Measurements from ENCODE around the gene MAP4. TPM values are rescaled to one million over a fixed set of nuclear protein-coding genes. Genes with fewer than 3 reads are reported as not detected.
A peak's percentile ranks its signal among the peaks of the same experiment; 100 is the strongest.

Gene MAP4
- total and polyA plus RNA-seq, 2 donors (not counting 3 experiments of a cell fraction or from before 2014, with no cell fraction given) = 121 to 290 TPM

- Histone ChIP-seq H3K27me3 (ENCODE audit: control insufficient read depth in 2 of 2, insufficient read depth in 2 of 2, low read length in 2 of 2) (no peaks in the 10 kb centered on the region), H3K4me1 (ENCODE audit: control insufficient read depth, extremely low read depth, insufficient read depth, low read length) (peaks cover 21% of the 10 kb centered on the region), H3K4me3 (replicated peaks in 1 of 3; ENCODE audit: insufficient read depth in 1 of 3, low read depth in 1 of 3, low read length in 3 of 3) (no peak overlapping the region), H3K79me2 (ENCODE audit: control insufficient read depth, insufficient read depth, low read length) (peaks cover 30% of the 10 kb centered on the region), H3K9me3 (replicated peaks; ENCODE audit: control insufficient read depth, insufficient read depth, low read length) (no peaks in the 10 kb centered on the region), H3K27ac (ENCODE audit: insufficient read depth, low read depth, low read length) (no peak overlapping the region), H3K9ac (replicated peaks; ENCODE audit: extremely low read depth, insufficient read depth, low read length) (no peak overlapping the region), H3K36me3 (ENCODE audit: control insufficient read depth in 2 of 2, extremely low read depth in 1 of 2, insufficient read depth in 2 of 2, low read length in 2 of 2) (peaks cover 0 to 2% of the 10 kb centered on the region in 2 experiments), H3K9me1 (replicated peaks; ENCODE audit: control insufficient read depth, extremely low read depth, insufficient read depth, low read length) (no peaks in the 10 kb centered on the region), H4K20me1 (replicated peaks; ENCODE audit: control insufficient read depth, extremely low read depth, insufficient read depth, low read length) (peaks cover 7% of the 10 kb centered on the region), H2AFZ (ENCODE audit: low read depth, low read length) (no peak overlapping the region), H3K4me2 (ENCODE audit: insufficient read depth, low read length) (no peak overlapping the region)
- TF ChIP-seq POLR2A (IDR thresholded peaks at IDR 0.05; ENCODE audit: low read depth, low read length) = no peak
- no peak for TF ChIP-seq JUN (IDR thresholded peaks at IDR 0.05; ENCODE audit: borderline replicate concordance, insufficient read depth, insufficient read length, low read depth)
- TF ChIP-seq FOS (IDR thresholded peaks at IDR 0.05; ENCODE audit: borderline replicate concordance, insufficient read depth, low read length) = no peak
- no peak for TF ChIP-seq MYC (IDR thresholded peaks at IDR 0.05; ENCODE audit: low read depth, low read length)
- no peak for TF ChIP-seq EZH2 (IDR thresholded peaks at IDR 0.05; ENCODE audit: borderline replicate concordance, low read depth, low read length, severe bottlenecking)
- no peak for TF ChIP-seq POLR2AphosphoS5 (IDR thresholded peaks at IDR 0.05; ENCODE audit: insufficient read depth, low read depth, low read length)
- no peak for TF ChIP-seq CTCF (IDR thresholded peaks at IDR 0.05; ENCODE audit: extremely low read depth in 1 of 2, insufficient read depth in 1 of 2, low read depth in 1 of 2, low read length in 2 of 2)
- TF ChIP-seq, protein P1, sequence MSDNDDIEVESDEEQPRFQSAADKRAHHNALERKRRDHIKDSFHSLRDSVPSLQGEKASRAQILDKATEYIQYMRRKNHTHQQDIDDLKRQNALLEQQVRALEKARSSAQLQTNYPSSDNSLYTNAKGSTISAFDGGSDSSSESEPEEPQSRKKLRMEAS (IDR thresholded peaks at IDR 0.05; ENCODE audit: insufficient read depth, insufficient read length) = no peak
- no peak for TF ChIP-seq GATA2 (IDR thresholded peaks at IDR 0.05; ENCODE audit: insufficient read depth, insufficient read length, low read depth, low read length)
- FAIRE-seq (no peak), DNase-seq (ENCODE audit: low read depth, low spot score) (no peak)
- dilution Hi-C loops (cut with MboI; ENCODE audit: extremely low pct_ligation_motif_present, low sequenced_read_pairs) = no loop called here
- ChIA-PET POLR2A (no interaction called here), CTCF (interaction anchor here (0.7 to 1.6 kb wide), 4 partner anchors 14 to 182 kb away, joined by 3 to 6 read pairs (median 4); no protein-coding TSS in a partner anchor)
- intact Hi-C loops (cut with micrococcal nuclease) = no loop called here
- BruUV-seq (replicated peaks) = TSS peak; percentile 5
These were observed 40.0 kb downstream of the MAP4 start for GRCh38 chr3:47976135-47976732.

Measured in endothelial cell of umbilical vein (primary cell).